NOMO-1 treated with dmso at 0.1 percent for 144 hours (cell line): Measurements from ENCODE around the gene CEP104.

Experiments used
- DNase-seq: peaks from one replicate; lab custom pipeline; 2025; ENCODE audit not compliant: unreplicated experiment; lab: John Stamatoyannopoulos, UW

Gene CEP104

DNA sequence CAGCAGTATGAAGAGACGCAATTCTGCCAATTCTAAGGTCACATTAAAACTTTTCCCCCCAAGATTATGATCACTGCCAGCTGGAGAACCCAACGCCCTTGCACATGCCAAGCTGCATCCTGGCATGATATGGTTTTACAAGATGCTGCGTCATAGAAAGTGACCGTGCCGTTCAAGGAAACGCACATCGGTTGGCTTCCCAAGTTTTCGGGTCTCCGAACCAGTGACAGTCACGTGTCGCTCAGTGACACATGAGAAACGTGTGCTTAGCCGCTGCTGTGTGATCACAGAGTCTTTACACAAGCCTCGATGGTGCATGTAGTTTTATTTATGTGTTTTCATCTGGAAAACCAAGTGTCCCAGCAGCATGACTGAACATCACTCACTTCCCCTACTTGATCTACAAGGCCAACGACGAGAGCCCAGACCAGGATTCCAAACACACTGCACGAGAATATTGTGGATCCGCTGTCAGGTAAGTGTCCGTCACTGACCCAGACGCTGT lies 77.0 kb downstream of the CEP104 start:
- DNase-seq = no peak

DNA sequence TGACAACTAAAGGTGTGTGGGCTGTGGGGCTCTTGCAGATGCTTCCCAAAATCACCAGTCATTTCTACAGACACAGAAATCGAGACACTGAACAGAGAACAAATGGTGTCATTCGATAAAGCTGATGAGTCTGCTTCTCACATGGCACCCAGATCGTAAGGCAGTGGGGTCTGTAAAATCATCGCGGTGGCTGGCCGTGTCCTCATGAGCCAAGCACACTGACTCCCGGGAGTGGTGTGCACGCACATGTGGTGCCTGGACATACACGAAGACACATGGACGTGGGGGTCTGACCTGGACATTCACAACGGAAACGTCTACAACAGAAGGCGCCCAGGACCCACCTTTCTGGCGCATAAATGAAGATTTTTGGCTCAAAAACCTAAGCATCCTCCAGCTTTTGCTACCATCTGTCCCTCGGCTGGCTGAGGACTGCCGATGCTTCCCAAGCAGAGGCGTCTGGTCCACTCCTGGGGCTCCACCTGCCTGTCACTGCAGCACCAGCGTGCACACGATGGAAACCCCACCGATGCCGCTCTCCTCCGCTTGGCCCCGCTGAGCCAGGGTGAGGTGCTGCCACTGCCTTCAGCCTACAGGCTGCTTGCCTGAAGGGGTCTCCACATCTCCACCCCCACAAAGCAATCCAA lies 77.6 kb downstream of the CEP104 start:
- DNase-seq = no peak

DNA sequence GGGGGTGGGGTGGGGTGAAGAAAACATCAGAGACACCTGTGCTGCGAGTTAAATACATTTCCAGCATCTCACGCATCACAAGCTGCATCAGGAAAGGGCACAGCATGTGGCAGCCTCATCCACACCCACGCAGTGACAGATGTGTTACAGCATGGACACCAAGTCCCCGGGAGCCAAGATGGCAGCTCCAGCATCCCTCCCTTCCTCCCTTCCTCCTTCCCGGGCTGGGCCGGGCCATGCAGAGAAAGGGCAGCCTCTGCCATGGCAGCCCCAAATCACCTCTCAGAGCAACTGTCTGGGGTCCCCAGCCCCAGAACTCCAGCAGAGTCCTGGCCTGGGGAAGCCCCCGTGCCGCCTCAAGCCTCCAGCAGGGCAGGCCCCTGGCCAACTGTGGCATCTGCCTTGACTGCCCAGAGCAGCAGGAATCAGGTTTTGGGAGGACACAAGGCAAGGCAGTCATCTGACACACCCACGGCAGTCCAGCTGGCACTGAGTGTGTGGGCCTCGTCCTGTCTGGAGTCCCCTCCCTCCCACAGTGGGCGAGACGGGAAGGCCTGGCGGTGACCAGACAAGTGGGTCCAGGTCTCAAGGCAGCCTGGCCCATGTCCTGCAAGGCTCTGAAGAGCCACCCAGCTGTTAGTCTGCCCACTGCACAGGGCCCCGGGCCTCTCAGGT lies 78.3 kb downstream of the CEP104 start:
- no peak for DNase-seq

DNA sequence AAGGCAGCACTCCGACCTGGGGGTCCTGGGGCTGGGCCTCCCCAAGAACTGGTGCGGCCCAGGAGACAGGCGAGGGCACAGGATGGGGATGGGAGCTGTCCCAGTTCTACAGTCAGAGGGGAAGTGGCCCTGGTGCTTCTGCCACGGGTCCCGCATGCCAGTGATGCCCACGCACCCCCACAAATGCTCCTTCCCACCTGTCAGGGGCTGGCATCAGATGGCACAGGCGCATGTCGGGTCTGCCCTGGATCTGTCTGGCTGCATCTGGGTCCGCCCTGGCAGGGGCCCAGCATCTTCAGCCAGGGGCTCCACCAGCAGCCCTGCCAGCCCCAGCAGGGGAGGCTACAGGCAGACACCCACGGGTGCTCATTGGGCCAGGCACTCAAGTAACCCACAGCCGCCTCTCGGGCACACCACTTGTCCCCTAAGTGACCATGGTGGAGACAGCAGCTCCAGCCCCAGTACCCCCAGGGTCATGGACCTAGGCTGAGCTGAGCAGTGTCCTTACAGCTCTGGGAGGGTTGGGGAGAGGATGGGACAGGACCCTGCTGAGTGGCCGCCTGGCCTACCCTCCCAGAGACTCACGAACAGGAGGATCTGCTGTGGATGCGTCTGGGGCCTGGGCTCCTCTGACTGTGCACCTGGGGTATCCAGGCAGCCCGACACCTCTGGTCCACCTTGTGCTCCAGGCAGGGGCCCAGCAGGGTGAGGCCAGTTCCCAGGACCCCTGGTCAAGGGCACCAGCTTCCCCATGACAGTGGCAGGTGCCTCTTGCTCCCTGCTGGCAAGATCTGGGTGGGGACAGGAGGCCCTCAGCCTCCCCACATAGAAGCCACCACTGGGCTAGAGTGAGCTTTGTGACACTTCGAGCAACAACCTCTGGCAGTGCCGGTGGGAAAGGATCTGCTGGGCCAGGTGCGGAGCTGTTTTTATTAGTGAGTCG lies 79.1 kb downstream of the CEP104 start:
- DNase-seq = no peak

DNA sequence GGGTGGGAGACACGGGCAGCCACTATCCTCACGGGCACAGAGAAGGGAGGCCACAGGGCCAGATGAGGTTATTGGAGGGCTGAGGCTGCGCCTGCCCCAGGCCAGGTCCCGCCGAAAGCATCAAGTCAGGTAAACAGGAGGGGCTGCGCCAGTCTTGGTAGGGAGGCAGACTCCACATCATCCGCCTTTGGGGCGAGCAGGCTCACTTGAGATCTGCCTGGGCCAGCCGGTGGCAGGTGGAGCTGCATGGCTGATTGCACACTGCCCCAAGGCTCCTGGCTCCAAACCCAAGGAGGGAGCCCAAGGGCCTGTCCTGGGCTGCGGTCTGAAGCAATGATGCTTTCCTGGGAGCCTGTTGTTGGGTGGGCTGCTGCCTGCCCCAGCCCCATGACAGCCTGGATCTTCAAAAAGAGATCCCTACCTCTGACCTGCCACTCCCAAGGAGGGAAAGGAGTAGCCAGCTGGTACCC lies 79.9 kb downstream of the CEP104 start:
- no peak for DNase-seq

DNA sequence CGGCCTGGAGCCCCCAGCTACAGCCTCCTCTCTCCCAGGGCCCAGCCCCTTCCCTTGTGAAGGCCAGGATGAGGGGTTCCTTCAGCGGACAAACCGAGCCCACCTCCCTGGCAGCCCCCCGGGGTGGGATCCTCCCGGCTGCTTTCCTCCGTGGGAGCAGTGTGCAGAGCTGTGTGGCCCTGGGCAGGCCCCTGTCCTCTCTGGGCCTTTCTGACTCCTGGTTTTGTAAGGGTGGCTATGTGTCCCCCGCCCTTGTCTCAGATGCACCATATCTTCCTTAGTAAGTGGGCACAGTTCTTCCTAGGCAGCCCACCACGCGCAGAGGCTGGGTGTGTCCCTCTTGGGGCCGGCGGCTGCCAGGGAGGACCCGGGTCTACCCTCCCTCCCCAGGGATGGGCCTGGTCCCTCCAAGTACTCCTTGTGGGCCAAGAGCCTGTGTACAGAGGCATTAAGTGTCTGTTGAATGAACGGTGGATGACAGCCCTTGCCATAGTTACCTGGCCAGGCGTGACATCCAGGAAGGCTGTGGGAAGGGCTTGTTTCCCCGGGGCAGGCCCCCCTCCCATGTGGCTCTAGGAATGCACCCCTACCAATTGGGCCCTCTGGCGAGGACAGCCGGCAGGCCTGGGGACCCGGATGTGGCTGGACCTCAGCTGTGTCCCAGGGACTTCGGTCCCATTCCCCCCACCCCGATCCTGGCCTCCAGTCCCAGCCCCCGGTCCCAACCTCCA lies 80.6 kb downstream of the CEP104 start:
- no peak for DNase-seq

DNA sequence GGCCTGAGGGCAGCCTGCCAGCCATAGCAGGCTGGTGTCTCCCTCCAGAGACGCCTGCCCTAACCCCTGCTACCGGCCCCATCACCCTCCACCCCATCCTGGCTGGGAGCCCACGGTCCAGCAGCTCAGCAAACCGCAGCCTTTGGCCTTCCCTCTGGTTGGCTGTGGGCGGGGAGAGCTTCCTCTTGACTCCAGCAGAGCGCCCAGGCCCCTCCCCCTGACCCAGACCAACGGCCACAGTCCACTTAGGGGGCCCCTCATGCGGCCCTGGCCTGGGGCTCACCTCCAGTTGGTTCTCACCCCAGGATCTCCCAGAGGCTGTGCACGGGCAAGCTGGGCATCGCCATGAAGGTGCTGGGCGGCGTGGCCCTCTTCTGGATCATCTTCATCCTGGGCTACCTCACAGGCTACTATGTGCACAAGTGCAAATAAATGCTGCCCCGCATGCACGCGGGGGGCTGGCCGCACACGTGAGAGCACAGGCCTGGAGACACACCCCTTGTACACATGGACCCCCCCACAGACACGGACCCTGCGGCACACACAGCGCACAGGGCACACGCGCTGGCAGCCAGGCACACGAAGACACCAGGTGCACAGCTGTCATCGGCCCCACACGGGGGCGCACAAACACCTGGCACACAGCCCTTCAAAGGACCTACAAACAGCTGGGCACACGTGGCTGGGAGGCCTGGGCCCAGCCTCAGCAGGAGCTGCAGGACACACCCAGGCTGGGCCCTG lies 81.4 kb downstream of the CEP104 start:
- peak; percentile 46 for DNase-seq

DNA sequence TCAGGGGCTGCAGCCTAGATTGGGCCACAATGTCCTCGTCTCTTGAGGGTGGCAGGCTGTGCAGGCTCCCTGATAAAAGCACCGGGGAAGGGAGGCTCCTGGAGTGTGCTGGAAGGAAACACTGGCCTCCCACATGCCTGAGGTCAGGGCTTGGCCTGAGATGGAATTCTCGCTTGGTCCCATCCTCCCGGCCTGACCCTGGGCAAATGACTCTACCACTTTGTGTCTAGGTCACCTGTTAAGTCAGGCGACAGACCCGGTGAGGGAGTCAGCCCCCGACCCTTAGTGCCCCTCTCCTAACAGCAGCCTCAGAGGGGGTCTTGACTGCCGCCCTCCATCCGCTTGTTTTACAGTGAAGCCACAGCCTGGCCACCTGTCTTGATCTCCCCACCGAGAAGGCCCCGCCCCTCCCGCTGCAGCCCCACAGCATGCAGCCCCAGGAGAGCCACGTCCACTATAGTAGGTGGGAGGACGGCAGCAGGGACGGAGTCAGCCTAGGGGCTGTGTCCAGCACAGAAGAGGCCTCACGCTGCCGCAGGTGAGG lies 82.0 kb downstream of the CEP104 start:
- no peak for DNase-seq

DNA sequence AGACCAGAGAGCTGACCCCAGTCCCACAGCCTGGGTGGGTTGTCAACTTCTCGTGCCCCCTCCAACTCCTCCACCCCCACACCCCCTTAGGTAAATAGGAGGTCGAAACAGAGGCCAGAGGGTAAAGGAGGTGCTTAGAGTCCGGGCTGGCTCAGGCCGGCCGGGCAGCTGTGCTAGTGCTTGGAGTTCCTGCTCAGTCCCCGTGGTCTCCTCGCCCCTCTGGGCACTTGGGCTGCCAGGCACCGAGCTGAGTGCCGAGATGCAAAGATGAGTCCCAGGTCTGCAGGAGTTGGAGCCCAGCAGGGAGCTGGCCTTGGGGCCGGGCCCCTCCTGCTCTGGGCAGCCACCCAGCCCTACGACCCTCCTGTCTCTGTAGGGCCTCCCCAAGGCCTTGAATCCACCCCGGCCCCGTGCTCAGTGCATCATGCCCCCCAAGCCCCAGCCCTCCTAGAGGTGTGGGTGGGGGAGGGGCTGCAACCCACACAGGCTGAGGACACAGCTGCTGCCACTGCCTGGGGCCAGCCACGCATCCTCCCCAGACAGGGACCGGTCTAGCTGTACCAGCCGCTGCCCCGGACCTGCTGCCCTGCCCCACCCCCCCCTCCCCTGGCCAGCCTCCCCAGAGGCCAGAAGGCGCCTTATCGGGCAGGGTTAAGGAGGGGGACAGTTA lies 82.6 kb downstream of the CEP104 start:
- no peak for DNase-seq

DNA sequence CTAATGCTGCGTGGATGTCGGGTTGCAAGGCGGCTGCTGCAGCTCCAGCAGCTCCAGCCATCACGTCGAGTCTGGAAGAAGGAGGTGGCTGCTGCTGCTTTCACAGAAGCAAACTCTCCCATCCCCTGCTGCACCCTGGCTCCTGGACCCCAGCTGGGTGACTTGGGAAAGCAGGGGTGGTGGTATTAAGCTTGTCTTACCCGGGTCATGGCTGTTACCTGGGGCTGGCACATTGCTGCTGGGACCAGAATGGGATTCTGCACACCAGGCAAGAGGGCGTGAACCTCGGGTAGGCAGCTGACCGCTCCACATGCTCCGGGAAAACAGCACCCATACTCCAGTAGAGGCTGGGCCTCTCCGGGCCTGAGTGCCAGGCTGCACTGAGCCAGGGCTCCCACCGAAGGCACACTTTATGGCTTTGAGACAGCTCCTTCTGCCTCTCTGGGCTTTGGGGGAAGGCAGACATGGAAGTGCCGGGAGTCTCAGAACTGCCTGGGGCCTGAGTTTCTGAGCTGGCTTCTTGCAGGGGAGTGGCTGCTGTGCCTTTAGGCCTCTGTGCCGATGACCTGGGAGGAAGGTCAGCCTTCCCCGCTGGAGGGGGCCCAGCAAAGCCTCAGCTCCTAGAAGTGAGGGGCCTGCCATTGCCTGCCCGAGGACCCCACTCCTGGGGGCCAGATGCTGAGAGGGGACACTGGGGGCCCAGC lies 83.3 kb downstream of the CEP104 start:
- DNase-seq = no peak

DNA sequence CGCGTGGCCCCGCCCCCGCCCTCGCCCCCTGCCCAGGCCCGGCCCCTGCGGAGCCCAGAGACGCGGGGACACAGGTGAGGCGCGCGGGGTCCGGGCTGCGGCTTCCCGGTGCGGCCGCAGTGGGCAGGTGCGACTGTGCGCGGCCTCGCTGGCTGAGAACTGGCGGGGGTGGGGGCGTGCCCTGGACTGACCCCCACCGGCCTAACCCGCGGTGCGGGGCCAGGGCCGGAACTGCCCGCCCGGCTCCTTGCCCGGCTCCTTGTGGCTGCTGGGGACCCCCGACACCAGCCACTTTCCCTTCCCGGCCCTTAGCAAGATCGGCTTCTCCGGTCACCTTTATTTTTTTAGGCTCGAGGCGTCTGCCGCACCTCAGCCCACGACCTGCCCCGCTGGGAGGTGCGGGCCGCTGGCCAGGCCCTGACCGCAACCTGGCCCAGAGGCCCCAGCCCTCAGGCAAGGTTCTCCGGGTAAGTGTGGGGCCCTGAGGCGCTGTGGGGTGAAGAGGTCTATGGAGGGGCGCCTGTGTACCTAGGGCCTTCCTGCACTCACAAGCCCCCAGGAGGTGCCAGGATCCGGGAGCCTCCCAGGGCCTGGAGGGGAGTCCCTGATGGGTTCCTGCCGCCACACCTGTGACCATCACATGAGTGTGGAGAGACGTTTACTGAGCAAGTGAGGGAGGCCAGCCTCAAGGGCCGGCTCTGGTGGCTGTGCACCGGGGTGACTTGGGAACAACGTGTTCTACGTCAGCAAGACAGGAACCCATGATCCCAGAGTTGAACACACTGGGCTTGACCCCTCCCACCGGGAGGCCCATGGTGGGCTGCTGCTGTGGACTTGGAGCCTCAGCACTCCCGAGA lies 84.1 kb downstream of the CEP104 start, which contains the start of gene SMIM1:
SMIM1 (plus strand) TSS at position 35 of the 857 bp plus-strand sequence. CDS start 2,625 bp downstream, outside the sequence.
- DNase-seq = no peak

DNA sequence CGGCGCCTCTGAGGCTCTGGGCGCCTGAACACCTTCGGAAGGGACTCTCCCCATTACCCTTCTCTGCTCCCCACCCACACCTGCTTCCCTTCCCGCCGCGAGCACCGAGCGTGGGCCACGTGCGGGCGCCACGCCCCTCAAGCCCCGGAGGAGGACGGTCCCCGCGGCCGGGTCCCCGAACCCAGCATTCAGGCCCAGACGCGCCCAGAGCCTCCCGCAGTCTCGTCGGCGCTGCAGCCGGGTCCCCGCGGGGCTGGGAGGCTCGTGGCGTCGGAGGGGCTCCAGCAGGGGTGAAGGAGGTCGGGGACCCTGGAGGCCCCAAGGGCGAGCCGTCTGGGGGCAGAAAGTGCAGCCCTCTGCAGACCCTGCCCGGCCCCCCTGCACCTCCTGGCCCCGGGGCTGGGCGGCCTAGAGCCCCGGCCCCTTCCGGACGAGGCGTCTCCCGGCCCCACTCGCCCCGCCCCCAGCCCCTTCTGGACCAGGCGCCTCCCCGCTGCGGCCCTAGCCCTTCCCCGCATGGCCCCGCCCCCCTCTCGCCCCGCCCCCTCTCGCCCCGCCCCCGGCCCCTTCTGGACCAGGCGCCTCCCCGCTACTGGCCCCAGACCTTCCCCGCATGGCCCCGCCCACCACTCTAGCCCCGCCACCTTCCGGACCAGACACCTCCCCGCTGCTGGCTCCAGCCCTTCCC lies 84.8 kb downstream of the CEP104 start:
- peak; percentile 78 for DNase-seq

DNA sequence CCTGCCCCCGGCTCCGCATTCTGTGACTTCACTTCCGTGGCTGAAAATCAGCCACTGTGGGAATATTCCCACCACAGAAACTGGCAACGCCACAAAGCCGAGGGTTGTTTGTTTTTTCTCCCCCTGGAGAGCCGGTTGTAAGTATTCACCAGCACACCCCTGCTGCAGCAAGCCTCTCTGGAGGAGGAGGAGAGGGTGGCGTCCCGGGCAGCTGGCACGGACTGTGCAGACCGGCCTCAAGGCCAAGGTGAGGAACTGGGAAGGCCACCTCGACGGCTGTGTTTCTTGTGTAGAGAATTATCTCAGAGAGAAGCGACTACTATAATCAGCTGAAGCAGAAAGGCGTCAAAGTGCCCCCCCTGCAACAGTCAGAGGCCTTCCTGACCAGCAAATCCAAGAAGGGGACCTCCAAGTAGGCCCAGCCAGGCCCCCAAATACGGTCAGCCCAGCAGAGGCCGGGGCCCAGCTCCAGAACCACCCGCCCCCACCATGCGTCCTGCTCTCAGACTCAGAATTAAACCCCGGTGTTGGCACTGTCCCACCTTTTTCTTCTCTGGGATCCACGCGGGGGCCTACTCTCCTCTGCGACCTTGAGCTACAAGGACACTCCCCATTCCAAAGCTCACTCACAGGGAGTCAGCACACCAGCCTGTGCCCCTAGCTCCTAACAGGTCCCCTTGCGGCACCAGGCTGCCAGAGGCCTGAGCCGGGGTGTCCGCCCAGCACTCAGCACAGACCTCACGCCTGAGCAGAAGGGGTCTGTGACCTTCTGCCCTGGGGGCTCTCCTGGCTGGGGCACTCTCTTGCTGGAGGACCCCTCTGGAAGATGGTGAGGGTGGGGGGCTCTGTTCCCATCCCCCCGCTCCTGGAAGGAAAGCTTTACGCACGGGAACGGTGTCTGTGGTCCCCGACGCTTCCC lies 85.6 kb downstream of the CEP104 start:
- no peak for DNase-seq

DNA sequence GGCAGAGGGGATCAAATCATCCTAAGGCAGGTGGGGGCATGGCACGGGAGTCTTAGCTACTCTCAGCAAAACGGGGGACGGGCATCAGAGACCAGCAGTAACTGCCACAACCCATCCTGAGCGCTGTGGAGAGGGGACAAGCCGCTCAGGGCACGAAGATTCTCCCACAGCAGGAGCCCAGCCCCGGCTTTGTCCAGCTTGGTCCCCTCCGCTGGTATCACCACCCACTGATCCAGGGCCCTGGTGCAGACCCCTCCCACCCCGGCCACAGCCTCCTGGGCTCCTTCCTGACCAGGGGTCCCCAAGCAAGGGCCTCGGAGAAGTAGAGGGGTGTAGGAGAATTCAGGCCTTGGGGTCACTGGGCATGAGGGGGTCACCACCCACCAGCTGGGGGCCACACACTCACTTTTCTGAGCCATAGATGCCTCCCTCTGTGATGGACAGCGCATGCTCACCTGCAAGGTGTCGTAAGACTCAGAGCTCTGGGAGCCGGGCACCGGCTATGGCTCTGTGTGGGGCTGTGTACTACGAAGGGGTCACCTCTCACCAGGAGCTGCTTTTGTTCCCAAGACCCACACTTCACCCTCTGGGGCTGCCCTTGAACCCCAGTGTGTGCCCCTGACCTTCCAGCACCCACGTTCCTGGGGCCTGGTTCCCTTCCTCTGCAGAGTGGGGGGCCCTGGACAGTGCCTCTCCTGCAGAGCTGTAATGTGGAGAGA lies 86.8 kb downstream of the CEP104 start:
- no peak for DNase-seq

DNA sequence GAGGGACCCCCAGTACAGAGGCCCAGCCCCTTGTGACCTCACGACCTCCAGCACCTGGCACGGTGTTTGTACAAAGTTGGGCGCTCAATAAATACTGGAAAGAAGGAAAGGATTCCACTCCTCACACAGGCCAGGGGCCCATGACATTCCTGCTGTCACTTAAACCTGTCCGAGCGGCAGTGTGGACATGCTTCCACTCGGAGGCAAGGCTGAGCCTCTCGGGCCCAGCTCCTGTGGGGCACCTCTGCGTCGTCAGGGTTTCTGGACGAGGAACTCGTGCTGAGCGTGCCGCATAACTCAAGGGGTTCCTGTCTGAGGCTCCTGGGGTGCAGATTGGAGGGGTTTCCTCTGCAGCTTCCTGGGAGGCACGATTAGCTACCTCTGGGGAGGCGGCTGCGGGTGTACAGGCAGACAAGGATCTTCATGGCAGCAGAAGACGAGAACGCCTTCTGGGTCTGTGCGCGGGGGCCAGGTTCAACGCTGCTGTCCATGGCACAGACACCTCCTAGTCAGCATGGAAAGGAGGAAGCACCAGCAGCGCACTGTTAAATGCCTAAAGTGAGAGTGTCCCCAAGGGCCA lies 88.1 kb downstream of the CEP104 start:
- no peak for DNase-seq
